ENCODE results near the gene SF3A1. TPM values are rescaled to one million over a fixed set of nuclear protein-coding genes. Genes with fewer than 3 reads are reported as not detected.

Gene SF3A1
- polyA plus RNA-seq, 12 donors = 49.9 to 189 (median 71.6) TPM; not detected in 1

- no peak for DNase-seq
Measured at GRCh38 chr22:30326255-30326705, 30.4 kb downstream of the SF3A1 start.

- no peak for DNase-seq
Measured at GRCh38 chr22:30325724-30326254, 30.9 kb downstream of the SF3A1 start.

GRCh38 chr22:30325065-30325720, 31.5 kb downstream of the SF3A1 start:
- no peak for DNase-seq

- no peak for DNase-seq
Measured at GRCh38 chr22:30324014-30324730, 32.5 kb downstream of the SF3A1 start.

GRCh38 chr22:30323246-30323645, 33.4 kb downstream of the SF3A1 start:
- no peak for DNase-seq

- DNase-seq = no peak
Measured at GRCh38 chr22:30321461-30321860, 35.2 kb downstream of the SF3A1 start.

GRCh38 chr22:30320021-30320556, 36.6 kb downstream of the SF3A1 start:
- DNase-seq = no peak

- DNase-seq = no peak
Measured at GRCh38 chr22:30318799-30319419, 37.8 kb downstream of the SF3A1 start.

GRCh38 chr22:30317778-30318177, 38.9 kb downstream of the SF3A1 start:
- DNase-seq = no peak

- DNase-seq = no peak
Measured at GRCh38 chr22:30315962-30316576, 40.6 kb downstream of the SF3A1 start.

GRCh38 chr22:30314915-30315314, 41.8 kb downstream of the SF3A1 start:
- no peak for DNase-seq

- no peak for DNase-seq
Measured at GRCh38 chr22:30313527-30314363, 42.9 kb downstream of the SF3A1 start.

GRCh38 chr22:30312053-30312452, 44.6 kb downstream of the SF3A1 start:
- no peak for DNase-seq

- no peak for DNase-seq
Measured at GRCh38 chr22:30310881-30311771, 45.6 kb downstream of the SF3A1 start.

GRCh38 chr22:30309951-30310741, 46.5 kb downstream of the SF3A1 start:
- no peak for DNase-seq

GRCh38 chr22:30308518-30309230, 48.0 kb downstream of the SF3A1 start:
- DNase-seq = no peak

GRCh38 chr22:30308093-30308492, 48.6 kb downstream of the SF3A1 start:
- no peak for DNase-seq

- DNase-seq = no peak
Measured at GRCh38 chr22:30307041-30307574, 49.6 kb downstream of the SF3A1 start.
